ENCODE results near the gene KLHL2. TPM values are rescaled to one million over a fixed set of nuclear protein-coding genes. Genes with fewer than 3 reads are reported as not detected.
A peak's percentile ranks its signal among the peaks of the same experiment; 100 is the strongest.
"Not testable (repeated sequence)": the region's sequence is repeated elsewhere in the genome, so short reads cannot be mapped to it uniquely, and the experiment has no call there.

KLHL2 gene
- total RNA-seq, 1 donor from 2014 or later: 24.3 TPM

DNA sequence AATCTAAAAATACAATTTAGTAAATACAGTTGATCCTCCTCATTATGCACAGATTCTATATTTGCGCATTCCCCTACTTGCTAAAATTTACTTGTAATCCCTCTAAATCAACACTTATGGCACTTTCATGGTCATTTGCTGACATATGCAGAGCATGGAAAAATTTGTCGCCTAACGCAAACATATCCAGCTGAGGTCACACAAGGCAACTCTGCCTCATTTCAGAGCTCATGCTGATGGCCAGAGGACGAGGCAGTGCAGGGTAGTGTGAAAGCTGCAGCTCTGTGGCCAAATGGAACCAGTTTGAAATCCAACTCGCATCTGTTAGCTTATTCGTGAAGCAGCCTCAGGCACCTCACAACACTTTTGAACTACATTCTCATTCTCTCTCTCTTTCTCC is 39.7 kb upstream of the KLHL2 start:
- H3K4me2 ChIP-seq: no peak overlapping the region
- H3K27me3 Mint-ChIP-seq (ENCODE audit: insufficient read depth, low read depth): peaks cover 14% of the 10 kb centered on the region
- no peak overlapping the region for H3K9ac ChIP-seq
- H2AFZ ChIP-seq (replicated peaks): no peak overlapping the region
- no peak overlapping the region for H3K27ac Mint-ChIP-seq
- H3K4me3 ChIP-seq: no peak overlapping the region
- H3K9me3 ChIP-seq (ENCODE audit: low read depth): no peaks in the 10 kb centered on the region
- no peaks in the 10 kb centered on the region for H3K36me3 Mint-ChIP-seq
- no peaks in the 10 kb centered on the region for H3K36me3 ChIP-seq
- H3K4me3 Mint-ChIP-seq: no peak overlapping the region
- DNase-seq (ENCODE audit: low spot score): no peak
- H3K4me1 Mint-ChIP-seq: peaks cover 20% of the 10 kb centered on the region
- no peaks in the 10 kb centered on the region for H3K27me3 ChIP-seq
- H3K79me2 ChIP-seq (ENCODE audit: low read depth): no peaks in the 10 kb centered on the region
- no peak overlapping the region for H3K27ac ChIP-seq
- no peaks in the 10 kb centered on the region for H3F3A ChIP-seq (ENCODE audit: low read depth)
- peaks cover 7% of the 10 kb centered on the region for H3K9me3 Mint-ChIP-seq
- no peak for TF ChIP-seq EZH2phosphoT487 (IDR thresholded peaks at IDR 0.05)
- H4K20me1 ChIP-seq (ENCODE audit: low read depth): no peaks in the 10 kb centered on the region
- H3K4me1 ChIP-seq: no peaks in the 10 kb centered on the region

DNA sequence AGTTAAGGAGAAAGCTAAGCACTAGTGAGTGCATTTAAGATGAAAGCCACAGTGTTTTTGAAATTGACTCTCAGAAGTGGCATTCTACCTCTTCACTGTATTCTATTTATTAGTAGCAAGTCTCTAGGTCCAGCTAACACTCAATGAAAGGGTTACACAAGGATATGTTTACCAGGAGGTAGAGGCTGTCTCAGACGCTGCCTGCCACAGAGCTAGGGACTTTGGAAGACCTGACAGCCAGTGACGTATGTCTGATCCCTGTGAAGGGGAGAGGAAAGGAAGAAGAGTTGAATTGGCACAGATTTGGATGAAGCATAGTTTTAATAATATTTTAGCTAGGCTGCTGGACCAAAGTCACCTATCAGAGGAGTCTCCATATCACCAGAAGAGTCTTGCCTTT is 36.5 kb upstream of the KLHL2 start:
- Mint-ChIP-seq H3K27ac (peak overlapping the region; percentile 28), H3K36me3 (no peaks in the 10 kb centered on the region), H3K27me3 (ENCODE audit: insufficient read depth, low read depth) (peaks cover 13% of the 10 kb centered on the region), H3K4me3 (no peak overlapping the region), H3K4me1 (peaks cover 20% of the 10 kb centered on the region), H3K9me3 (peaks cover 3% of the 10 kb centered on the region)
- no peak for TF ChIP-seq EZH2phosphoT487 (IDR thresholded peaks at IDR 0.05)
- no peak for TF ChIP-seq EZH2 (IDR thresholded peaks at IDR 0.05)
- no peak for TF ChIP-seq CTCF (IDR thresholded peaks at IDR 0.05)
- Histone ChIP-seq H3K27me3 (no peaks in the 10 kb centered on the region), H3K9me3 (ENCODE audit: low read depth) (no peaks in the 10 kb centered on the region), H3K27ac (no peak overlapping the region), H3K4me2 (no peak overlapping the region), H2AFZ (replicated peaks) (no peak overlapping the region), H3K4me1 (no peaks in the 10 kb centered on the region), H3K36me3 (no peaks in the 10 kb centered on the region), H3K79me2 (ENCODE audit: low read depth) (no peaks in the 10 kb centered on the region), H4K20me1 (ENCODE audit: low read depth) (no peaks in the 10 kb centered on the region), H3K9ac (no peak overlapping the region), H3K4me3 (no peak overlapping the region), H3F3A (ENCODE audit: low read depth) (no peaks in the 10 kb centered on the region)
- DNase-seq (ENCODE audit: low spot score): no peak

DNA sequence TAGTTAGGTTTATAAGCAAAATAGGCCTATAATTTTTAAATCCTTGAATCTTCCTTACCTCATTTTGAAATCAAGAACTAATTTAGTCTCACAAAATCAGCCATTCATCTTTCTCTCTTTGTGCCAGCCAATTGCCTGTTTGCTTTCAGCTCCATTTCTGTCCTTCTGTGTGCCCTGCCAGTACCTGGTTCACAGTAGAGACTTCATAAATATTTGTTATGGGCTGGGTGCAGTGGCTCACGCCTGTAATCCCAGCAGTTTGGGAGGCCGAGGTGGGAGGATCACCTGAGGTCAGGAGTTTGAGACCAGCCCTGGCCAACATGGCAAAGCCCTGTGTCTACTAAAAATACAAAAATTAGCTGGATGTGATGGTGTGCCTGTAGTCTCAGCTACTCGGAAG is 31.9 kb upstream of the KLHL2 start:
- not testable (repeated sequence) for H3K9me3 Mint-ChIP-seq; H3K27me3 Mint-ChIP-seq (ENCODE audit: insufficient read depth, low read depth); H3K4me2 ChIP-seq; H3K36me3 Mint-ChIP-seq; H3K9me3 ChIP-seq (ENCODE audit: low read depth); H3K4me1 Mint-ChIP-seq; H3K27ac Mint-ChIP-seq; H3K9ac ChIP-seq; DNase-seq (ENCODE audit: low spot score); H2AFZ ChIP-seq (replicated peaks); H3K4me3 ChIP-seq; H3K79me2 ChIP-seq (ENCODE audit: low read depth); H3K4me1 ChIP-seq; H3K27ac ChIP-seq; H3F3A ChIP-seq (ENCODE audit: low read depth); H3K36me3 ChIP-seq; H3K27me3 ChIP-seq; H3K4me3 Mint-ChIP-seq; H4K20me1 ChIP-seq (ENCODE audit: low read depth)

DNA sequence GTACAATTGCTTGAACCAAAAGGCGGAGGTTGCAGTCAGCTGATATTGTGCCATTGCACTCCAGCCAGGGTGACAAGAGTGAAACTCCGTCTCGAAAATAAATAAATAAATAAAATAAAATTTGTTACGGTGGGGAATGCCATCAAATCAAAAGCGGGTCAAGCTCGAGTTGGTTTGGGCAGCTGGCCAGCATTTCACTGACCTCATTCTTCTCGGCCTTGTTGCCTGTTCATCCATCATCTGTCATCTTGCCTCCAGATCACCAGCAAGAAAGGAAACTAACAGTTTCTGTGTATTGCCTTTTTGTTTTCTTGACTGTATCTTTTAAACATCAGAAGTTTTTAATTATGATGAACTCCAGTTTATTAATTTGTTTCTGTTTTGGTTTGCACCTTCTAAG is 31.5 kb upstream of the KLHL2 start:
- H3K4me1 ChIP-seq: no peaks in the 10 kb centered on the region
- H4K20me1 ChIP-seq (ENCODE audit: low read depth): no peaks in the 10 kb centered on the region
- no peak overlapping the region for H3K4me2 ChIP-seq
- Mint-ChIP-seq H3K4me1 (peaks cover 6% of the 10 kb centered on the region), H3K27ac (no peak overlapping the region), H3K9me3 (no peaks in the 10 kb centered on the region), H3K4me3 (no peak overlapping the region), H3K36me3 (no peaks in the 10 kb centered on the region), H3K27me3 (ENCODE audit: insufficient read depth, low read depth) (no peaks in the 10 kb centered on the region)
- no peak overlapping the region for H2AFZ ChIP-seq (replicated peaks)
- TF ChIP-seq EZH2 (IDR thresholded peaks at IDR 0.05) (no peak), EZH2phosphoT487 (IDR thresholded peaks at IDR 0.05) (no peak), CTCF (IDR thresholded peaks at IDR 0.05) (no peak)
- H3F3A ChIP-seq (ENCODE audit: low read depth): no peaks in the 10 kb centered on the region
- no peak for DNase-seq (ENCODE audit: low spot score)
- H3K9me3 ChIP-seq (ENCODE audit: low read depth): no peaks in the 10 kb centered on the region
- no peaks in the 10 kb centered on the region for H3K79me2 ChIP-seq (ENCODE audit: low read depth)
- no peak overlapping the region for H3K27ac ChIP-seq
- no peaks in the 10 kb centered on the region for H3K27me3 ChIP-seq
- H3K36me3 ChIP-seq: no peaks in the 10 kb centered on the region
- H3K9ac ChIP-seq: no peak overlapping the region
- H3K4me3 ChIP-seq: no peak overlapping the region
